CD4-positive, alpha-beta T cell (primary cell): ENCODE measurements around the gene SLC4A2. TPM values are rescaled to one million over a fixed set of nuclear protein-coding genes. Genes with fewer than 3 reads are reported as not detected.

ENCODE experiments used
- ATAC-seq: fragments of 200-7000 bp; cut with Tn5 transposase; one replicate; pipeline ENCODE4 v1.10.0; 2022; ENCODE audit warnings: mild to moderate bottlenecking; ENCODE audit not compliant: poor library complexity
- CTCF ChIA-PET: fragments of 350-600 bp; sonication (Branson Sonifier 250); formaldehyde crosslinking; loops from one replicate; lab custom pipeline; 2021; ENCODE audit warnings: antibody characterized with exemption, inconsistent platforms; lab: Charles Lee
- POLR2A ChIA-PET: fragments of 350-600 bp; sonication (Branson Sonifier 250); formaldehyde crosslinking; loops from one replicate; lab custom pipeline; 2021; ENCODE audit warnings: antibody characterized with exemption, inconsistent platforms; lab: Charles Lee
- DNase-seq, 14 experiments: peaks; one replicate each; pipeline ENCODE4 v3.0.0-alpha.2; 2013 to 2020; ENCODE audit warnings: mixed read lengths in 2 of 14
- H3K27ac ChIP-seq, 2 donors: one replicate each; pipeline versions ENCODE4 v1.5.1 to v1.7.0; 2013; ENCODE audit warnings: low read length in 2 of 2, low read depth in 1 of 2, mild to moderate bottlenecking in 1 of 2
- H3K27me3 ChIP-seq, 2 experiments: 1 replicate in 1 of 2; 2 replicates in 1 of 2; pipeline versions ENCODE4 v1.6.1 to v1.7.0; 2013; ENCODE audit warnings: low read length in 2 of 2, control low read depth in 1 of 2, mild to moderate bottlenecking in 1 of 2, moderate library complexity in 1 of 2; ENCODE audit not compliant: insufficient read depth in 2 of 2, control insufficient read depth in 1 of 2
- H3K36me3 ChIP-seq: one replicate; pipeline ENCODE4 v1.6.1; 2013; ENCODE audit warnings: low read length, control low read depth; ENCODE audit not compliant: insufficient read depth
- H3K4me1 ChIP-seq: one replicate; pipeline ENCODE4 v1.6.1; 2013; ENCODE audit warnings: low read length, control low read depth; ENCODE audit not compliant: insufficient read depth
- H3K4me3 ChIP-seq: one replicate; pipeline ENCODE4 v1.5.1; 2013; ENCODE audit warnings: mild to moderate bottlenecking, low read length, moderate library complexity
- H3K9me3 ChIP-seq, 2 experiments: 1 replicate in 1 of 2; 2 replicates in 1 of 2; pipeline versions ENCODE4 v1.6.1 to v1.7.0; 2013; ENCODE audit warnings: low read length in 2 of 2, mild to moderate bottlenecking in 2 of 2, control low read depth in 1 of 2, moderate library complexity in 1 of 2; ENCODE audit not compliant: control insufficient read depth in 1 of 2, insufficient read depth in 1 of 2
- H3K27ac Mint-ChIP-seq: one replicate; pipeline ENCODE4 v1.8.0; 2020; ENCODE audit warnings: mixed read lengths
- H3K27me3 Mint-ChIP-seq: one replicate; pipeline ENCODE4 v1.8.0; 2021; ENCODE audit warnings: mixed read lengths
- H3K36me3 Mint-ChIP-seq: one replicate; pipeline ENCODE4 v1.8.0; 2021; ENCODE audit warnings: low read depth, mixed read lengths
- H3K4me1 Mint-ChIP-seq: one replicate; pipeline ENCODE4 v1.8.0; 2021; ENCODE audit warnings: low read depth, mixed read lengths
- H3K4me3 Mint-ChIP-seq: one replicate; pipeline ENCODE4 v1.8.0; 2020; ENCODE audit warnings: mild to moderate bottlenecking, mixed read lengths
- H3K9me3 Mint-ChIP-seq: one replicate; pipeline ENCODE4 v1.8.0; 2020; ENCODE audit warnings: mixed read lengths
- CTCF ChIP-seq: fragments of 200-600 bp; IDR thresholded peaks from one replicate; pipeline ENCODE4 v1.8.0; 2022; ENCODE audit warnings: antibody characterized with exemption, mild to moderate bottlenecking
- intact Hi-C, 2 experiments: fragments of 100-400 bp; cut with DNase I in 1 of 2; cut with micrococcal nuclease in 1 of 2; formaldehyde crosslinking; loops; one replicate each; pipeline versions ENCODE4 v1.15.1 to v1.9.0; 2023 to 2025; cut with DNase I, micrococcal nuclease
- total RNA-seq, 174 experiments: library from RNA in 2 of 174; stranded (reverse) in 2 of 174; gene quantifications; one replicate each; pipeline ENCODE4 v1.2.3 and lab custom pipeline; 2021 to 2026

SLC4A2 gene
- total RNA-seq, 2 experiments from 2014 or later: 27.1 to 31.4 TPM

GRCh38 chr7:151107882-151108281 lies 48.5 kb downstream of the SLC4A2 start:
- Histone ChIP-seq H3K27ac (no peak overlapping the region), H3K4me3 (no peak overlapping the region), H3K27me3 (no peaks in the 10 kb centered on the region), H3K4me1 (peaks cover 9% of the 10 kb centered on the region), H3K9me3 (no peaks in the 10 kb centered on the region), H3K36me3 (no peaks in the 10 kb centered on the region)
- no peak for TF ChIP-seq CTCF
- intact Hi-C loops: no loop called here
- Mint-ChIP-seq H3K4me1 (peaks cover 5% of the 10 kb centered on the region), H3K27ac (no peak overlapping the region), H3K36me3 (no peaks in the 10 kb centered on the region), H3K27me3 (peaks cover 5% of the 10 kb centered on the region), H3K4me3 (no peak overlapping the region), H3K9me3 (no peaks in the 10 kb centered on the region)
- CTCF ChIA-PET: interaction anchor here (1.4 kb wide), 1 partner anchor 16 kb away, joined by 5 read pairs; no protein-coding TSS in a partner anchor
- ATAC-seq (no peak), DNase-seq (no peak)
- POLR2A ChIA-PET: no interaction called here

GRCh38 chr7:151109094-151110048 lies 50.0 kb downstream of the SLC4A2 start:
- no peaks in the 10 kb centered on the region for H3K9me3 Mint-ChIP-seq
- peaks cover 5 to 10% of the 10 kb centered on the region in 2 experiments for H3K27me3 ChIP-seq
- peaks cover 14% of the 10 kb centered on the region for H3K4me1 ChIP-seq
- intact Hi-C loops: loop anchor here (2.0 to 5.0 kb wide), 4 partner anchors 21 to 331 kb away; no protein-coding TSS in a partner anchor
- no peaks in the 10 kb centered on the region for H3K9me3 ChIP-seq
- no peak for TF ChIP-seq CTCF
- peaks cover 17% of the 10 kb centered on the region for H3K27me3 Mint-ChIP-seq
- CTCF ChIA-PET: interaction anchor here (1.1 to 2.9 kb wide), 2 partner anchors 17 to 211 kb away, joined by 3 to 9 read pairs; no protein-coding TSS in a partner anchor
- H3K27ac ChIP-seq: no peak overlapping the region
- no peak overlapping the region for H3K27ac Mint-ChIP-seq
- no peak overlapping the region for H3K4me3 Mint-ChIP-seq
- no peak overlapping the region for H3K4me3 ChIP-seq
- peaks cover 5% of the 10 kb centered on the region for H3K4me1 Mint-ChIP-seq
- no peak for ATAC-seq
- no peaks in the 10 kb centered on the region for H3K36me3 ChIP-seq
- H3K36me3 Mint-ChIP-seq: no peaks in the 10 kb centered on the region
- no peak for DNase-seq
- POLR2A ChIA-PET: no interaction called here

- Mint-ChIP-seq H3K4me1 (peaks cover 5% of the 10 kb centered on the region), H3K27ac (no peak overlapping the region), H3K4me3 (no peak overlapping the region), H3K9me3 (no peaks in the 10 kb centered on the region), H3K27me3 (peaks cover 17% of the 10 kb centered on the region), H3K36me3 (no peaks in the 10 kb centered on the region)
- Histone ChIP-seq H3K27me3 (peaks cover 5 to 10% of the 10 kb centered on the region in 2 experiments), H3K27ac (no peak overlapping the region), H3K4me3 (no peak overlapping the region), H3K36me3 (no peaks in the 10 kb centered on the region), H3K9me3 (no peaks in the 10 kb centered on the region), H3K4me1 (peaks cover 15% of the 10 kb centered on the region)
- ChIA-PET POLR2A (interaction anchor here (1.3 to 1.4 kb wide), 2 partner anchors 82 to 99 kb away, joined by 3 to 5 read pairs; partner anchors contain the start of gene ABCB8), CTCF (interaction anchor here (0.7 to 2.9 kb wide), 8 partner anchors 18 to 332 kb away, joined by 3 to 9 read pairs (median 5); partner anchors contain the start of genes ABCB8, SLC4A2 and TMUB1)
- intact Hi-C loops: loop anchor here (2.0 to 5.0 kb wide), 4 partner anchors 22 to 332 kb away; no protein-coding TSS in a partner anchor
- no peak for DNase-seq
- no peak for ATAC-seq
- TF ChIP-seq CTCF: no peak
Measured at GRCh38 chr7:151110236-151110940, 51.0 kb downstream of the SLC4A2 start.
